Tibial nerve (tissue), 4 donors: ENCODE results near the gene IRF4. TPM values are rescaled to one million over a fixed set of nuclear protein-coding genes. Genes with fewer than 3 reads are reported as not detected.

ENCODE experiments used
- DNase-seq, 2 donors: peaks; one replicate each; pipeline ENCODE4 v3.0.0-alpha.2; 2019; ENCODE audit warnings: low spot score in 2 of 2
- H3K27ac ChIP-seq, 4 donors: fragments of 200-600 bp; sonication (generic) in 3 of 4; one replicate each; pipeline ENCODE4 v1.5.1; 2017 to 2019; ENCODE audit warnings: mild to moderate bottlenecking in 1 of 4
- H3K27me3 ChIP-seq, 2 donors: fragments of 200-600 bp; sonication (generic) in 1 of 2; one replicate each; pipeline versions ENCODE4 v1.5.1 to v1.6.0; 2017 to 2019
- H3K36me3 ChIP-seq, 3 donors: fragments of 200-600 bp; sonication (generic); one replicate each; pipeline ENCODE4 v1.5.1; 2018 to 2019
- H3K4me1 ChIP-seq, 4 donors: fragments of 200-600 bp; sonication (generic) in 3 of 4; one replicate each; pipeline ENCODE4 v1.5.1; 2017 to 2019
- H3K4me3 ChIP-seq, 4 donors: fragments of 200-600 bp; sonication (generic) in 3 of 4; one replicate each; pipeline ENCODE4 v1.5.1; 2017 to 2019; ENCODE audit warnings: mild to moderate bottlenecking in 1 of 4, moderate library complexity in 1 of 4
- H3K9me3 ChIP-seq, 4 donors: fragments of 200-600 bp; sonication (generic) in 3 of 4; one replicate each; pipeline ENCODE4 v1.5.1; 2017 to 2019
- EP300 ChIP-seq, 2 donors: sonication (generic); formaldehyde crosslinking; IDR thresholded peaks; one replicate each; pipeline ENCODE4 v1.6.1; 2017; ENCODE audit warnings: antibody characterized with exemption in 2 of 2, mild to moderate bottlenecking in 1 of 2
- POLR2A ChIP-seq, 2 donors: fragments of 450-650 bp; IDR thresholded peaks; one replicate each; pipeline ENCODE4 v1.6.1; 2017; ENCODE audit warnings: antibody characterized with exemption in 2 of 2, mild to moderate bottlenecking in 2 of 2, moderate library complexity in 2 of 2
- WGBS, 2 donors: methylation state at CpG; one replicate each; pipeline ENCODE4 v1.1.5; 2018; 5-methylcytosine and 5-hydroxymethylcytosine counted together
- total RNA-seq, 4 donors: library from RNA; depleted of rRNA; stranded (reverse); fragments of >200 nt; gene quantifications; one replicate each; pipeline ENCODE4 v1.1.0, GENCODE V29; 2016
- TF ChIP-seq, protein P1 (sequence below), 5 experiments: fragments of 200-600 bp in 3 of 5; fragments of 450-650 bp in 2 of 5; sonication (generic) in 3 of 5; IDR thresholded peaks; one replicate each; pipeline ENCODE4 v1.5.1; 2016 to 2019; ENCODE audit warnings: antibody characterized with exemption in 5 of 5, mild to moderate bottlenecking in 3 of 5, moderate library complexity in 2 of 5

Gene IRF4
- total RNA-seq, 4 donors from 2014 or later = 0.22 to 6.9 (median 2.3) TPM

- Histone ChIP-seq H3K4me1 (no peaks in the 10 kb centered on the region), H3K36me3 (peaks cover 0 to 43% (median 0%) of the 10 kb centered on the region in 3 donors), H3K27ac (no peak overlapping the region), H3K9me3 (no peaks in the 10 kb centered on the region), H3K27me3 (no peaks in the 10 kb centered on the region), H3K4me3 (no peak overlapping the region)
- no peak for DNase-seq
- TF ChIP-seq EP300 (IDR thresholded peaks at IDR 0.05) (no peak), POLR2A (IDR thresholded peaks at IDR 0.05) (no peak)
- TF ChIP-seq, protein P1, sequence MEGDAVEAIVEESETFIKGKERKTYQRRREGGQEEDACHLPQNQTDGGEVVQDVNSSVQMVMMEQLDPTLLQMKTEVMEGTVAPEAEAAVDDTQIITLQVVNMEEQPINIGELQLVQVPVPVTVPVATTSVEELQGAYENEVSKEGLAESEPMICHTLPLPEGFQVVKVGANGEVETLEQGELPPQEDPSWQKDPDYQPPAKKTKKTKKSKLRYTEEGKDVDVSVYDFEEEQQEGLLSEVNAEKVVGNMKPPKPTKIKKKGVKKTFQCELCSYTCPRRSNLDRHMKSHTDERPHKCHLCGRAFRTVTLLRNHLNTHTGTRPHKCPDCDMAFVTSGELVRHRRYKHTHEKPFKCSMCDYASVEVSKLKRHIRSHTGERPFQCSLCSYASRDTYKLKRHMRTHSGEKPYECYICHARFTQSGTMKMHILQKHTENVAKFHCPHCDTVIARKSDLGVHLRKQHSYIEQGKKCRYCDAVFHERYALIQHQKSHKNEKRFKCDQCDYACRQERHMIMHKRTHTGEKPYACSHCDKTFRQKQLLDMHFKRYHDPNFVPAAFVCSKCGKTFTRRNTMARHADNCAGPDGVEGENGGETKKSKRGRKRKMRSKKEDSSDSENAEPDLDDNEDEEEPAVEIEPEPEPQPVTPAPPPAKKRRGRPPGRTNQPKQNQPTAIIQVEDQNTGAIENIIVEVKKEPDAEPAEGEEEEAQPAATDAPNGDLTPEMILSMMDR (IDR thresholded peaks at IDR 0.05) = peak in 1 of 5 experiments; percentile 5
- 85 to 93% methylated on average over 4 of the region's 4 CpGs for WGBS, 2 donors
These were observed 44.3 kb upstream of the IRF4 start for GRCh38 chr6:347232-347631.

- Histone ChIP-seq H3K27ac (no peak overlapping the region), H3K27me3 (no peaks in the 10 kb centered on the region), H3K4me3 (no peak overlapping the region), H3K36me3 (peaks cover 0 to 48% (median 0%) of the 10 kb centered on the region in 3 donors), H3K4me1 (no peaks in the 10 kb centered on the region), H3K9me3 (no peaks in the 10 kb centered on the region)
- 93 to 95% methylated on average over 27 of the region's 27 CpGs for WGBS, 2 donors
- TF ChIP-seq POLR2A (IDR thresholded peaks at IDR 0.05) (no peak), EP300 (IDR thresholded peaks at IDR 0.05) (no peak)
- TF ChIP-seq, protein P1 (IDR thresholded peaks at IDR 0.05) = no peak
- no peak for DNase-seq
These were observed 43.3 kb upstream of the IRF4 start for GRCh38 chr6:347951-348859.

GRCh38 chr6:348860-349396 is 42.6 kb upstream of the IRF4 start:
- Histone ChIP-seq H3K9me3 (no peaks in the 10 kb centered on the region), H3K27me3 (no peaks in the 10 kb centered on the region), H3K36me3 (peaks cover 0 to 48% (median 0%) of the 10 kb centered on the region in 3 donors), H3K4me3 (no peak overlapping the region), H3K4me1 (no peaks in the 10 kb centered on the region), H3K27ac (no peak overlapping the region)
- no peak for DNase-seq
- WGBS, 2 donors = 85 to 90% methylated on average over 21 of the region's 21 CpGs
- TF ChIP-seq EP300 (IDR thresholded peaks at IDR 0.05) (no peak), POLR2A (IDR thresholded peaks at IDR 0.05) (no peak)
- TF ChIP-seq, protein P1 (IDR thresholded peaks at IDR 0.05) = no peak

- Histone ChIP-seq H3K4me3 (no peak overlapping the region), H3K27ac (no peak overlapping the region), H3K4me1 (no peaks in the 10 kb centered on the region), H3K27me3 (no peaks in the 10 kb centered on the region), H3K9me3 (no peaks in the 10 kb centered on the region), H3K36me3 (peaks cover 0 to 48% (median 0%) of the 10 kb centered on the region in 3 donors)
- 76 to 80% methylated on average over 6 of the region's 6 CpGs for WGBS, 2 donors
- no peak for TF ChIP-seq POLR2A (IDR thresholded peaks at IDR 0.05)
- TF ChIP-seq EP300 (IDR thresholded peaks at IDR 0.05) = no peak
- TF ChIP-seq, protein P1 (IDR thresholded peaks at IDR 0.05) = no peak
- DNase-seq = no peak
These were observed 42.0 kb upstream of the IRF4 start for GRCh38 chr6:349491-349921.

GRCh38 chr6:350371-350770 is 41.2 kb upstream of the IRF4 start:
- peaks cover 0 to 48% (median 0%) of the 10 kb centered on the region in 3 donors for H3K36me3 ChIP-seq
- DNase-seq = no peak
- WGBS, 2 donors = 82 to 84% methylated on average over 9 of the region's 9 CpGs

More at GRCh38 chr6:350371-350770, 41.2 kb upstream of the IRF4 start:
- Histone ChIP-seq H3K27me3 (no peaks in the 10 kb centered on the region), H3K9me3 (no peaks in the 10 kb centered on the region), H3K4me3 (no peak overlapping the region), H3K27ac (no peak overlapping the region), H3K4me1 (no peaks in the 10 kb centered on the region)
- TF ChIP-seq EP300 (IDR thresholded peaks at IDR 0.05) = no peak
- TF ChIP-seq POLR2A (IDR thresholded peaks at IDR 0.05) = no peak
- TF ChIP-seq, protein P1 (IDR thresholded peaks at IDR 0.05) = no peak
